GM19025 (cell line): ENCODE data around the gene CETN1.
A peak's percentile ranks its signal among the peaks of the same experiment; 100 is the strongest.

ENCODE experiments used
- ATAC-seq: cut with Tn5 transposase; IDR thresholded peaks from one replicate; pipeline ENCODE4 v1.9.1; 2021; ENCODE audit warnings: mild to moderate bottlenecking, low read depth, moderate library complexity; ENCODE audit not compliant: unreplicated experiment

Gene CETN1

DNA sequence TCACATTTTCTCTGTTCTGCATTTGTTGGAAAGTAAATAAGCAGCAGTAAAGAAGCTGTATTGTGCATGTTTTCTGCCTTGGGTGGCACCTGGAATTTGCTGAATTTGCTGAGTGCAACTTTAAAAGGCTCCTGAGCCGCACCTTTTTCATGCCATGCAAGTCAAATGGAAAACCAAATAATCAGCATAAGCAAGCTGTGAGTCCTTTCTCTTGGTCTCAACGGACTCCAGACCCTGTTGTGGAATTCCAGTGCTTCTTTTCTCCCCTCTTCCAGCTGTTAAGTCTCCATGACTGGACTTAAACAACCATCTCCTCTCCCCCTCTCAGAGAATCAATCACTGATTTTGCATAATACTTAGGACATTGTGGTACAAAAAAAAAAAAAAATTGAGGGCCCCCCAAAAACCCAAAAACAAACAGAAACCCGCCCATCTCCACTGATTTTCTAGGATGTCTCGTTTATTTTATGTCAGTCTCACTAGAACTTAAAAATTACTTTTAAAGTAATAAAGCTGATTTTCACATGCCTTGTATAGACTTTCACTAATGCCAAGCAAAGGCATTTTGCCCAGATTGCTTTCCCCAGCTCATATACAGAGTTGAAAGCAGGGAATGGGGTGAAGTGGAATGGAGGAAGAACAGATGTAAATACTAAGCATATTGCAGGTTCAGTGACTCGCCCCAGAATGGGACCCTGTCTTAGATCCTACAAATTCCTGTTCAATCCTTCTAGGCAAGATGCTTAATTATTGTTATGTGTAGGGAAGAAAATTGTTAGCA lies 5.1 kb upstream of the CETN1 start:
- ATAC-seq, result no peak

DNA sequence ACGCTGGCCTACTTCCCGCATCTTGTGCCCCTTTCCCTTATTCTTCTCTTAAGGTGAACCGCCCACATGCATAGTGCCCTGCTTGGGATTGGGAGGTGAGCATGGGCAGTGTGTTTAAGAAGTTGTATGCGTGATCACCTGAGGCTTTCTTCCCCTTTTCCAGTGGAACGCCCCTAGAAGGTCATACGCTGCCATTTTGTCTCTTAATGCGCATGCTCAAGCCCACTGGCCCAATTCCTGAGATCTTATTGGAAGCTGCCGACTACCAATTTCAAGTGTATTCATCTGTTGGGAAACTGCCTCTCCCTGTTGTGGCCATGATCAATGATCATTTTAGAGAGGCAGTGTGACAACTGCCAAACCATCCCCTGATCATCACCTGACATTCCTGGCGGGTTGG lies 3.3 kb upstream of the CETN1 start:
- ATAC-seq, result no peak

DNA sequence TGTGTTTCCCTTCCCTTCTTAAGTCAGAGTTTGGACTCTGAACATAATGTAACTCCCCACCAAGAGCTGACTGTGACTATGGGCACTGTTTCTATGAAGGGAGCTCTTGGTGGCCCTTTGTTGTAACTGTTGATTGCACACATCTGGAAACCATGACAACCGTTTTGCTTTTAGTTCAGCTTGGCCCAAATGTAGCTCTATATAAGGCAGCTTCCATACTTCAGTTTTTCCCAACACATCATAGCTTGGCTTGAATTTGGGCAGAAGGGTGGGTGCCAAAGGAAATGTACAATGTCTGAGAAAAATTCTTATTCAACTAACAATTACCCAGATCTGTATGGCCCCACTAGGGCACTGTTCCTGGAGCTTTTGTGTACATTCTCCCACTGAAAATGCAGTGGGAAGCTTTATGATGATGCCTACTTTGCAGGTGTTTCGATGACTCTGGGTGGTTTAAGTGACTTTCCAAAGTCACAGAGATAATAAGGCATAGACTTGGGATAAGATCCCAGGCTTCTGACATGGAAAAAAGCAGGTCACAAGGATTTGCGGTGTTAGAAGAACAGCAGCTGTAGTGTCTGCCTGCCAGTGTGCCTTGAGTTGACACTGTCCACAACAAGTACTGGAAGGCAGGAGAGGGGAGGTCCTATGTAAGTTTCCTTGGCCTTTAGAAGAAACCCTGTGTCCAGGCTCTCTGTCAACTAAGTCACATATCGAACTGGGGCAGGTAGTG lies 2.4 kb upstream of the CETN1 start:
- no peak for ATAC-seq

DNA sequence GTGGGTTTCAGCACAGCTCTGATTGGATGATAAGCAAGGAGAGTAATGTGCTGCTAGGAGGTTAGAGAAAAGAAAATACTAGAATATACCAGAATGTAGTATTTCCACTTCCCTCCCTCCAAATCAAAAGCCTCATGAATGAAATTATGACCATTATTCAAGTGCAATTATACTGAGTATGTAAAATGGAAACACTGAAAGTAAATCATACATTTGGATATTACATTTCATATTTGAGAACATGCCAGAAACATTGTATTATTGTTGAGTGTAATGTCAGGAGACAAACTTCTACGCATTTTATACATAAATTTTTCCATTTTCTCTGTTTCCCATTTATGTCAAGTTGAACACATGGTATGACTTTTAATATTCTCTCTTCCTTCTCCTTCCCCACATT lies 942 bp upstream of the CETN1 start:
- no peak for ATAC-seq

DNA sequence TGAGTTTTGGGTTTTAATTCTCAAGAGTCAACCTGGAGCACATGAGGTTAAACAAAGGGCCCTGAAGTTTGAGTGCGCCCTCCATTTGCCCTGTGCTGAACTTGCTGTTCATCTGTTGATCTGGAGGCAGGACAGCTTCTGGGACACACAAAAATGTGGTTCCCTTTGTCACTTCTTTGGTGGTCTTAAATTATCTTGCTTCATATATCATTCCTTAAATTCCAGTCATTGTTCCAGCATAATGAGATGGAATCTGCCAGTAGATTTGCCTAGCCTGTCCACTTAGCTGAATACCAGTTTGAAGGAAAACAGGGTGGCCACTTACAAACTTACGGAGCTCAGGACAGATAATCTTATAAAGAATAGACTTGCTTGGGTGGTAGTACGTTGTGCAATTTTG lies 916 bp downstream of the CETN1 start:
- ATAC-seq, result no peak

DNA sequence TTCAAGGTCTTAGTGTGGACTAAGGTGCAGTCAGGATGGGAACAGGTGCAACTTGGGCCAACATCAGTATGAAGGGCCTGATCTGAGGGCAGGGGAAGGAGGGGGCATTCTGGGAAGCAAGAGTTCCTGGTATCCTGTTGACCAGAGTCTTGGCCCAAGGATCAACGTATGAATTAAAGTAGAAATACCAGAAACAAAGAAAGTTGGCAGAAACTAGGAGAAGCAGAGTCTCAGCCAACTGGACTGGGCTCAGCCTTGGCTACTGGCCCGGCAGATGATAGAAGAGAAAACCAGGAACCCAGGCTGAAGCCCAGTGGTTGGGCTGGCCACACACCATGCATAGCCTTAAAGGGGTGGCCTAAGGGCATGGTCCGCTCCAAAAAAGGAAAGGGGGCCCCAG lies 2.3 kb downstream of the CETN1 start:
- ATAC-seq, result no peak

DNA sequence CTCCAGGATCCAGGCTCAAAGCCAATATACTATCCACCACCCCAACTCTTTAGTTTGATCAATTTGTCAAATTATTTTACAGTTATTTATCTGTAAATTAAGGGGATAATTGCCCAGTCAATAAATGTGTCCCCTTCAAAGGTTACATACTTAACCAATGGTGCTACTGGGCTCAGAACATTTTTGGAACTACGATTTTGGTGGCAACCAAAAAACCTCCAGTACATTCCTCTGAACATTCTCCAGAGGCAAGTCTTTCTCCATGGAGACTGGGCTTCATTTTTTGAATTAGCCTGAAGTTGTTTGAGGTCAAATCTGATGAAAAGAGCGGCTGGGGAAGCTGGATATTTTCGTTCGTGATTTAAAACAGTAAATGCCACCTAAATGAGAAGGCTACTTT lies 14.9 kb downstream of the CETN1 start:
- ATAC-seq, result no peak

DNA sequence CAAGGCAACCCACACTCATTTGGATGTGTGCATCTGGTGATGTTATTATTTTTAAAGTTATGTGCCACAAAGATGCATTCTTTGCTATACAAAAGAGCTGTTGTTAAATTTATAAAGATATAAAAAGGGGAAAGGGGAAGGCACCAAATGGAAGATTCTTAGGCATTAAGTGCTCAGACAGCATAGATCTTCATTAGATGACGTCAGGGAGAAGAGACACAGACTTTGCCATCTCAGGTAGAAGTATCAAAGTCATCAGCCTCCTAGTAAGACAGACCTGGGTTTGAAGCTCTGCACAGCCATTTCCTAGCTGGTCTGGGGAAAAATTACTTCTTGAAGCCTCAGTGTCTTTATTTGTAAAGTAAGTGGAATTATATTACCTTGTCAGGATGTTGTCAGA lies 15.4 kb downstream of the CETN1 start:
- ATAC-seq, result no peak

DNA sequence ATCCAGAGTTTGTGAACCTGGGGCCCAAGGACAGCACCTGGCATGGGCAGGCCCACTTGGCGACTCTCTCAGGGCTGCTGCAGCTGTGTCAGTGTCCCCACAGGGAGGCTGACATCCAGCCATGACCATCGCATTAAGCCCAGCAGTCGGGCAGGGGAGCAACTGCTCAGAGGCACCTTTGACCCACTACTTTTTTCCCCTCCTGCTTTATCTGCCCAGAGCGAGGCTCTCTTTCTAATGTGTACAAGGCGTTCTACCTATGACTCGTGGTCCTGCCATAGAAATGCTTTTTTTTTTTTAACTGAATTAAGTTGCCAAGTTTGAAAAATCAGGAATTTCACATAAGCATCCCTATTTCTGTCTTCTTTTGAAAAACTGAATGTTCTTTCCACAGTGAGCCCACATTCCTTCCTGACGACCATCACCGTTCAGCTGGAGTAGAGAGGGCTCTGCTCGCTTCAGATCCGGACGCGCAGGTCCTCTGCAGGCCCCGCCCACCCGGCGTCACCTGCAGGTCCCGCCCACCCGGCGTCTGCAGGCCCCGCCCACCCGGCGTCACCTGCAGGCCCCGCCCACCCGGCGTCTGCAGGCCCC lies 16.2 kb downstream of the CETN1 start:
- ATAC-seq, result peak; percentile 64

DNA sequence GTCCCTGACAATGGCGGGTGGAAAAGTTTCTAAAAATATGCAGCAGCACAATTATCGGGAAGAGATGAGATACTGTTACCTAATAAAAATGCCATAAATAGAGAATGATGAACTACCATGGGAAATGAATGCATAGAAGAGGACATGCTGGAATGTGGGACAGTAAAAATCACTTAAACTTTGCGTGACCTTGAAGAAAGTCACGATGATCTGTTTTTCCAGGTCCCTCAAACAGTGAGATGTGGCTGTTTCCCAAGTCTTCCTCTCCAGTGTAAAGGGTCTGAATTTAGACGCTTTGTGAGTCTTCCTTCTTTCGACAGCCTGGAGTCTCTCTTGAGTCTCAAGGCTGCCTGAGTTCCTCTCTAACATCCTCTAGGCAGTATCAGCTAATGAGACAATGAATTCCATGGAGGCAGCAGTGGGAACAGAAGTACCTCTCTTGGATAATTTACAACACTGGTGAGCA lies 18.0 kb downstream of the CETN1 start:
- ATAC-seq, result no peak

DNA sequence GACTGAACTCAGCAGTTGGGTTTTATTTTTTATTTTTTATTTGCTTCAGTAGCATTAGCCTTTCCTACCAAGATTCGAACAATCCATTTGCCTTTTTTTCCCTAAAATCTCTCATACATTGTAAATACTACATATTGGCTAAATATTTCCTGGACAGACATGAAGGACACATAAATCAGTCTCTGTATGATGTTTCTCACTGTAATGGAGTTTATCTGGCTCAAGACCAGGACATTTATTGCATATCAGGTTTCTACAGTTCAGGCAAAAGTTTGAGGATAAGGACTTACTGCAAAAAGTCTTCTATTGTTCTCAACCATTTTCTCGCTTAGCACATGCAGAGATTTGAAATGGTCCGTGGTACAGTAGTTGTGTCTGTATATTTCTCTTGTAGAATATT lies 19.9 kb downstream of the CETN1 start:
- no peak for ATAC-seq

DNA sequence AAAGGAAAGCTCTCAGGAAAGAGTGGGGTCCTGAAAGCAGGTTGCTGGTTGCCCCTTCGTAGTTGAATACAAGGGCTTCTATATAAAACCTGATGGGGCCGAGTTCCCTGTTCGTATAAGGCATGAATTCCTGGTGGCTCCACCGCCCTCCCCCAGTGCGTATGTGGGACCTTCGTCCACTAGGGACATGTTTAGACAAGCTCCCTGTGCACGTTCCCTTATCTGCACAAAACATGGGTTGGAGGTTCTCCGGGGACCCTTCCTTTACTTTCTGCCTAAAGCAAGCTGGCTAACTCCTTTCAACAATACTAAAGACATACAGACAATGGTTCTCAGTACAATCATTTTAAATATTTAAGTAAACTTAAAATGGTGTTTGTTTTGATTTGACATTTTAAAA lies 24.6 kb downstream of the CETN1 start:
- ATAC-seq, result no peak

DNA sequence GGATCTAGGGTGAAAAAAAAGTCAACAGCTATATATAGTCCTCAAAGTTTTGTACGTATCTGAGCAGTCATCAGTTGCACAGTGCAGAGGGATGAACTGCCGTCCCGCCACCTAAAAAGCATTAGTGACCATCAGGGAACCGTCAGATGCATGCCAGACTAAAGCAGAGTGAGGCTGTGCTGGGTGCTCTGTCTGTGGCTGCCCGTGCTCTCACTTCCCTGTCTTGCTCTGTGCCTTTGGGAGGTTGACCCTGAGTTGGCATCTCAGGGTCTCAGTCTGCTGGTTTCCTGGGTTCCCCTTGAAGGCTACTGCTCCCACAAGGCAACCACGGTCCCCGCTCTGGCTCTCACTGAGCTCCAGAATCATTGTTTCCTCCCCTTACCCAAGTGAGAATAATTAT lies 27.8 kb downstream of the CETN1 start:
- ATAC-seq, result no peak

DNA sequence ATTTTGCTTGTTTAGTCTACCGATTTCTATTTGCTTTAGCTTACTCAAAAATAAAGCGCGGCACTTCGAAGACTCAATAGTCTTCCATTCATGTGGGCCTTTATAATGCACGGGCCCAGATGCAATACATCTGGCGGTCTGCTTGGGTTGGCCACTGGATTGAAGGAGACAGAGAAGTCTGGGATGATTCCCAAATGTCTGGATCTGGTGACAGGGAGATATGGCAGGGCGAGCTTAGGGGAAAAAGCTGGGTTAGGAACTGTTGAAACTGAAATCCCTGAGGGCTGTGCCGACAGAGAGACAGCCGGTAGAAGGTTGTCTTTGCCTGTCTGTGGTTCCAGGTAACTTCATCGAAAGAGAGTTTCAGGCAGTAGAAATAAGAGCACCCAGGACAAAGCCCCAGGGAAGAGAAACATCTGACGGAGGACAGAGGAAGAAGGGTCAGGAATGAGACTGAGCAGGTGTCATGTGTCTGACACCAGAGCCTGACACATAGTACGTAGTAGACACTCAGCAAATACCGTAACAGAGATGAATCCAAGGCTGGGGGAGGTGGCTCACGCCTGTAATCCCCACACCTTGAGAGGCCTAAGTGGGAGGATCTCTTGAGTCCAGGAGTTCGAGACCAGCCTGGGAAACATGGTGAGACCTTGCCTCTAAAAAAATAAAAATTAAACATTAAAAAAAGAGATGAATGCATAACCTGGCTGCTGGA lies 30.2 kb downstream of the CETN1 start:
- no peak for ATAC-seq

DNA sequence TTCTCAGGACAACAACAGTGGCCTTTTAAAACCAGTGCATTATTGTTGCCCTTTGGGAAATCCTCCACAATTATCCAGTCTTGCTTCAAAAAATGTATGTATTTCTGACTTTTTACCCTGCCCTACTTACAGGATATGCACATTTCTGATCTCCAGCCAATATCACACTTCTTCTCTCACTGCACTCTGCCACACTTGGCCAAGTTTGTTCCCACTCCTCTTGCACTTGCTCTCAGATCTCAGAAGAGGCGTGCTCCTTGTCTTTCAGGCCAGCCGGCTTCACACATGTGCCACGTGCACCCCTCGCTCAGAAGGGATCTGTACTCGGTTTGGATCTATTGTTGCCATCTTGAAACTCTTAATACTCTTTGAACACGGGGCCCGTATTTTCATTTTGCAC lies 32.0 kb downstream of the CETN1 start:
- no peak for ATAC-seq

DNA sequence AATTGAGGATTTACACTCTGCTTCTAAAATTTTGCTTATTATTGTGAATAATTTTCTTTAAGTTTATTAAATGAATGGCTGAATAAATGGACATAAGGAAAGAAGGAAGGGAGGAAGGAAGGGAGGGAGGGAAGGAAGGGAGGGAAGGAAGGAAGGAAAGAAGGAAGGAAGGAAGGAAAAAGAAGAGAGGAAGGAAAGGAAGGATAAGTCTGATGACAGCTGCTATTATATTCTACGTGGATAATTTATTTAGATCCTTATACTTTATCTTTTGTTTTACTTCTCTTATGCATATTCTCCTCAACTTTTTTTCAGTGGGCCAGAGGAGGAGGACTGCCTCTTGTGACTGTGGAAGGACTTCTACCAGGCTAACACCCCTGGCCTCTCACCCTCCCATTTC lies 34.0 kb downstream of the CETN1 start:
- no peak for ATAC-seq

DNA sequence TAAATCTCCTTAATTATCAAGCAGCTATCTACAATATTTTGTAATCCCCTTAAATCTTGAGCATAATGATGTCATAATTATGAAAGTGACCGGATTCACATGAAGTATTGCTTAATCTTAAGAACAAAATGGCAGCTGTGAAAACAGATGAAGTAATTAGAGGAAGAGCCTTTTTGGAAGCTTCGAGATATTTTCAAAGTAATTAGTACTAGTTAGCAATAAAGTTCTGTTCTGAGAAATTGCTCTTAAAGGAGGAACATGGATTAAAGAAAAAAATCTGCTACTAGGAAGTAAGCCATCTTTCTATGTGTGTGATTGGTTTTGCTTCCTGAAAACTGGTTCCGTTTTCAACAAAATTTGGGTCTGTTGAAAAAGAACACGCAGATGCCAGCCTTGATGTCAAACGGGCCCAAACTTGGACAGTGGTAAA lies 34.9 kb downstream of the CETN1 start:
- ATAC-seq, result no peak

DNA sequence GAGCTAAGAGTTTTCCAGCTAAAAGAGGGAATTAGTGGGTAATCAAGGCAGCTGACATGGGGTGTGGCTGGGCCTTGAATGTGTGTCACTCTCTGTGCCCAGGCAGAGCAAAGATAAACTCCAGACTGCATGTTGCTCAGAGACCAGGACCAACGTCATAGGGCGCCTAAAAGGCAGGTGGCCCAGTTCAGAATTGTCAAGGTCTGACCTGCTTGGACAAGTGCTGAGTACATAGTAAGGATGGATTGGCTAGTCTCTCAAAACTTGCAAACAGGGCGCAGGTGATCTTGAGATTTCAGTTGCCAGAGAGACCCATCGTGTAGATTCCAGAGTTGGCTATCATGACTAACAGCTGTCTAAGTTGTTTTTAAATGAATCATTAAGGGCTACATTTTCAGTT lies 35.6 kb downstream of the CETN1 start:
- ATAC-seq, result no peak

DNA sequence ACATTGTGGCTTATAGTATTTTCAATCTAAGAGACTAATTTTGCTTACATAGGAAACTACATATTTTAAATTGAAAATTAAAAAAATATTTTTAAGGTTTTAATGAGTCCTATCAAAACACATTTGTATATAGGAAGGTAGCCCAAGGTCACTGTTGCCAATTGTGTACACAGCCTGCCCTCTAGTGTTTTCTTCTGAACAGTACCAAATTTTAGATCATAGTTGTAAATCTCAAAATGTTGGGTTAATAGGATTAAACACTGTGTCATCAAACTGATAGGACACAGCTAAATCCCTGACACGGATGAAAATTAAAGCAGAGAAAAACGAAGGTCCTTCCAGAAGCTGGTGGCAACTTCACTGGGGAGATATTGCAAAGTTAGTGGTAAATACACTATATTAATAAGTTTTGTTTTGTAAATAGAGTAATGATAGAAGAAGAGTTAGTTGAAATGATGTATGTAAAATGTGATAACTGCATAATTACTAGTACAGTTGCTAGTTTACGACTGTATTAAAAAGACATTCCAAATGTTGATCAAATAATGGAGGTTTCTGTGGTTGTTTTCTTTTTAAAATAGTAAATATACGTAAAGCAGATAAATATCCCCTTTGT lies 36.3 kb downstream of the CETN1 start:
- ATAC-seq, result no peak

DNA sequence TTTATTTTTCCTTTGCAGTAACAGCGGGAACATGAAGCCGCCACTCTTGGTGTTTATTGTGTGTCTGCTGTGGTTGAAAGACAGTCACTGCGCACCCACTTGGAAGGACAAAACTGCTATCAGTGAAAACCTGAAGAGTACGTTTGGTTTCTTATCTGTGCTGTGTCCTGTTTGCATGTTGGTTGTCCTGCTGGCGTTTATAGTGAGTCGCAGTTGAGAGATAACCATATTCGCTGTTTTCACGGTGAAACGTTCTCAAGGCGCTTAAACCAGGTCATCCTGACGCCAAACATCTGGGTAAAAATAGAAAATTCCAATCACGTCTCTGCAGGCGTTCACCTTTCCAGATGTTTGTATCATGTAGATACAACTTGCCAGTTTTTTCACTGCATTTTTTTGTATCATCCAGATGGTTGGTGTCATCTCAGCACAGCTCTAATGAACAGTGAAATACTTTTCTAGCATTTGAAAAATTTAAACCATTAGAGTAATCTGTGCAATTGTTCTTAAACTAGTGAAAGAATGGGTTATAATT lies 37.9 kb downstream of the CETN1 start:
- ATAC-seq, result no peak
